GM12892 (cell line): ENCODE results near the gene JARID2.

Experiments used
- POLR2A ChIP-seq: IDR thresholded peaks from 2 replicates; pipeline ENCODE4 v1.6.1; 2011; ENCODE audit warnings: low read depth, low read length, control low read depth
- POLR2AphosphoS5 ChIP-seq: IDR thresholded peaks from 2 replicates; pipeline ENCODE4 v1.6.1; 2011; ENCODE audit warnings: low read depth, low read length, control low read depth
- TAF1 ChIP-seq: IDR thresholded peaks from 2 replicates; pipeline ENCODE4 v1.6.1; 2011; ENCODE audit warnings: low read depth, mild to moderate bottlenecking, control low read depth, low read length, borderline replicate concordance

DNA sequence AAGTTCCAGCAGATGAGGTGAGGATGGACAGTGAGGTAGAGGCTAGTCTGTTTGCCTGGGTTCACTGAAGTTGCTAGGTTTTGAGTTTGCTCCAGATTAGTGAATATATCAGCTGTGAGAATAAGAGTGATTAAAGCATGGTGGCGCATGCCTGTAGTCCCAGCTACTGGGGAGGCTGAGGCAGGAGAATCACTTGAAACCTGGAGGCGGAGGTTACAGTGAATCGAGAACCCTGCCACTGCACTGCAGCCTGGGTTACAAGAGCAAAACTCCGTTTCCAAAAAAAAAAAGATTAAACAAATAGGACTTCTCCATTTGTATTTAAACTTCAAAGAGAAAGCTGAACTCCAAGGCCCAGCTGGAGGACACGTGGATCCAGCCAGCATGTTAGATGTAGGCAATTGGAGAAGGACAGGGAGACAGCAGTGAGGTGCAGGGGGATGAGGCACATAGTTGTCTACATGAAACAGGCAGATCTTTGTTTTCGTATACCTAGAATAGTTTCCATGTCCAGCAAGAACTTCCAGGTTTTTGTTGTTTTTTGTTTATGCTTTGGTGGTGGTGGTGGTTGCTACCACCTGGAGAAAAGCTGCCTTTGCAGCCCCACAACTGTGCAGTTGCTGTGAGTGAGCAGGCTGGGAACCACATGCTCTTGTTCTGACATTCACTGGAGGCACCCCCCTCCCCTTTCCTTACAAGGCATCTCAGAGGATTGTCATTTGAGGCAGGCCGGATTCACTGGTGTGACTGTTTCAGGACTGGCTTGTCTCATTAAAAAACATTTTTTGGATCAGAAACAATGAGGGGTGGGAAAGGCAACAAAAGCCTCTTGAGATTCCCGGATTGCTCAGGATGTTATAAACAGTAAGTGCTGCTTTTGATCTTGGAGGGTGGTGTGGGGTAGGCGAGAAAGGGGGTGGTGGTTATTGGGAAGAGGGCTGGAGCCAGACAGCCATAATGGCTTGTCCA is 72.3 kb downstream of the JARID2 start:
- TF ChIP-seq POLR2AphosphoS5 = no peak
- no peak for TF ChIP-seq TAF1
- TF ChIP-seq POLR2A = no peak
